Gastrocnemius medialis (tissue), 4 donors: ENCODE data around the gene LRRC26.

Experiments used
- CTCF ChIP-seq, 5 experiments: fragments of 450-650 bp in 3 of 5; fragments of 200-600 bp in 2 of 5; sonication (generic) in 2 of 5; IDR thresholded peaks in 4 of 5; conservative IDR thresholded peaks in 1 of 5; 1 replicate in 4 of 5; 2 replicates in 1 of 5; pipeline ENCODE4 v1.5.1; 2016 to 2019; ENCODE audit warnings: antibody characterized with exemption in 5 of 5, mild to moderate bottlenecking in 3 of 5, moderate library complexity in 3 of 5
- POLR2A ChIP-seq, 2 donors: fragments of 450-650 bp; IDR thresholded peaks; one replicate each; pipeline ENCODE4 v1.6.1; 2017; ENCODE audit warnings: antibody characterized with exemption in 2 of 2, mild to moderate bottlenecking in 2 of 2, moderate library complexity in 2 of 2

GRCh38 chr9:137152844-137153405 is 16.9 kb downstream of the LRRC26 start:
- no peak for TF ChIP-seq CTCF (IDR thresholded peaks at IDR 0.05 in 4 of 5, conservative IDR thresholded peaks at IDR 0.05 in 1 of 5)
- no peak for TF ChIP-seq POLR2A (IDR thresholded peaks at IDR 0.05)
